Measurements from ENCODE around the gene CHL1. TPM values are rescaled to one million over a fixed set of nuclear protein-coding genes. Genes with fewer than 3 reads are reported as not detected.

Gene CHL1
- total RNA-seq, 1 experiment from 2014 or later, result not detected

DNA sequence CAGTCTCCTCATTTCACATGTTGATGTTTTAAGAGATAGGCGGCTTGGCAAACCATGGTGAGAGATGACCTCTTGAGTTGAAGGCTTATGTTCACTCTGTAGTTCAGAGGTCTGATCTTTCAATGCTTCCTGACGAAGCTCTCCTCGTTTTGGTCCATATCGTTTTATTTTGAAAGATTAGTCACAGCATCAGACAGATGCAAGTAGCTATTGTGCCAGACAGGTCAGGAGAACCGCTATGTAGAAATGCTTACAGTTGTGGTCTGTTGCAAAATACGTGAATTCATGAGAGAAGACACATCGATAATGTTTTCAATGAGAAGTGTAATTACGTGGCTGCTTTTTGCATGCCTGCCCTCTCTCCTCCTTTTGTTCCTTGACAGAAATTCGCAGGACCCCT lies 47.5 kb downstream of the CHL1 start:
- Histone ChIP-seq H2AFZ (no peak overlapping the region), H3K4me1 (replicated peaks; ENCODE audit: insufficient read depth) (no peaks in the 10 kb centered on the region), H3K9me3 (ENCODE audit: insufficient read depth, low read depth) (no peaks in the 10 kb centered on the region), H3K4me2 (no peak overlapping the region), H3K9me2 (ENCODE audit: insufficient read depth) (no peaks in the 10 kb centered on the region), H3K4me3 (no peak overlapping the region), H3F3A (ENCODE audit: insufficient read depth, low read depth) (no peaks in the 10 kb centered on the region), H4K20me1 (ENCODE audit: insufficient read depth) (no peaks in the 10 kb centered on the region), H3K36me3 (ENCODE audit: low read depth) (no peaks in the 10 kb centered on the region), H3K27me3 (ENCODE audit: insufficient read depth, low read depth) (no peaks in the 10 kb centered on the region), H3K27ac (no peak overlapping the region), H3K79me2 (ENCODE audit: low read depth) (no peaks in the 10 kb centered on the region)
- ChIA-PET POLR2A (ENCODE audit: unreplicated experiment) (no interaction called here), CTCF (interaction anchor here (0.6 kb wide), 1 partner anchor 62 kb away, joined by 3 read pairs; no protein-coding TSS in a partner anchor)
- no TSS peak for BruUV-seq (replicated peaks)
- intact Hi-C loops (cut with micrococcal nuclease; ENCODE audit: unreplicated experiment), result no loop called here
- TF ChIP-seq EZH2 (IDR thresholded peaks at IDR 0.05; ENCODE audit: low read depth), result no peak
- TF ChIP-seq, protein P1, sequence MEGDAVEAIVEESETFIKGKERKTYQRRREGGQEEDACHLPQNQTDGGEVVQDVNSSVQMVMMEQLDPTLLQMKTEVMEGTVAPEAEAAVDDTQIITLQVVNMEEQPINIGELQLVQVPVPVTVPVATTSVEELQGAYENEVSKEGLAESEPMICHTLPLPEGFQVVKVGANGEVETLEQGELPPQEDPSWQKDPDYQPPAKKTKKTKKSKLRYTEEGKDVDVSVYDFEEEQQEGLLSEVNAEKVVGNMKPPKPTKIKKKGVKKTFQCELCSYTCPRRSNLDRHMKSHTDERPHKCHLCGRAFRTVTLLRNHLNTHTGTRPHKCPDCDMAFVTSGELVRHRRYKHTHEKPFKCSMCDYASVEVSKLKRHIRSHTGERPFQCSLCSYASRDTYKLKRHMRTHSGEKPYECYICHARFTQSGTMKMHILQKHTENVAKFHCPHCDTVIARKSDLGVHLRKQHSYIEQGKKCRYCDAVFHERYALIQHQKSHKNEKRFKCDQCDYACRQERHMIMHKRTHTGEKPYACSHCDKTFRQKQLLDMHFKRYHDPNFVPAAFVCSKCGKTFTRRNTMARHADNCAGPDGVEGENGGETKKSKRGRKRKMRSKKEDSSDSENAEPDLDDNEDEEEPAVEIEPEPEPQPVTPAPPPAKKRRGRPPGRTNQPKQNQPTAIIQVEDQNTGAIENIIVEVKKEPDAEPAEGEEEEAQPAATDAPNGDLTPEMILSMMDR (conservative IDR thresholded peaks at IDR 0.05), result no peak
- DNase-seq, result no peak

GRCh38 chr3:247916-248315 lies 51.4 kb downstream of the CHL1 start:
- Histone ChIP-seq H3K4me2 (no peak overlapping the region), H2AFZ (no peak overlapping the region), H4K20me1 (ENCODE audit: insufficient read depth) (no peaks in the 10 kb centered on the region), H3K9me3 (ENCODE audit: insufficient read depth, low read depth) (no peaks in the 10 kb centered on the region), H3K79me2 (ENCODE audit: low read depth) (no peaks in the 10 kb centered on the region), H3K36me3 (ENCODE audit: low read depth) (no peaks in the 10 kb centered on the region), H3K27me3 (ENCODE audit: insufficient read depth, low read depth) (no peaks in the 10 kb centered on the region), H3F3A (ENCODE audit: insufficient read depth, low read depth) (no peaks in the 10 kb centered on the region), H3K4me3 (no peak overlapping the region), H3K9me2 (ENCODE audit: insufficient read depth) (no peaks in the 10 kb centered on the region), H3K4me1 (replicated peaks; ENCODE audit: insufficient read depth) (no peaks in the 10 kb centered on the region), H3K27ac (no peak overlapping the region)
- intact Hi-C loops (cut with micrococcal nuclease; ENCODE audit: unreplicated experiment), result no loop called here
- CTCF ChIA-PET, result no interaction called here
- POLR2A ChIA-PET (ENCODE audit: unreplicated experiment), result no interaction called here
- DNase-seq, result no peak
- BruUV-seq (replicated peaks), result no TSS peak
- no peak for TF ChIP-seq EZH2 (IDR thresholded peaks at IDR 0.05; ENCODE audit: low read depth)
- TF ChIP-seq, protein P1 (conservative IDR thresholded peaks at IDR 0.05), result no peak

GRCh38 chr3:248864-249520 lies 52.4 kb downstream of the CHL1 start:
- Histone ChIP-seq H3K9me3 (ENCODE audit: insufficient read depth, low read depth) (no peaks in the 10 kb centered on the region), H3K4me3 (no peak overlapping the region), H2AFZ (no peak overlapping the region), H3K4me1 (replicated peaks; ENCODE audit: insufficient read depth) (no peaks in the 10 kb centered on the region), H3K27me3 (ENCODE audit: insufficient read depth, low read depth) (no peaks in the 10 kb centered on the region), H3F3A (ENCODE audit: insufficient read depth, low read depth) (no peaks in the 10 kb centered on the region), H3K9me2 (ENCODE audit: insufficient read depth) (no peaks in the 10 kb centered on the region), H3K36me3 (ENCODE audit: low read depth) (no peaks in the 10 kb centered on the region), H3K4me2 (no peak overlapping the region), H3K79me2 (ENCODE audit: low read depth) (no peaks in the 10 kb centered on the region), H4K20me1 (ENCODE audit: insufficient read depth) (no peaks in the 10 kb centered on the region), H3K27ac (no peak overlapping the region)
- BruUV-seq (replicated peaks), result no TSS peak
- CTCF ChIA-PET, result no interaction called here
- TF ChIP-seq EZH2 (IDR thresholded peaks at IDR 0.05; ENCODE audit: low read depth), result no peak
- TF ChIP-seq, protein P1 (conservative IDR thresholded peaks at IDR 0.05), result no peak
- no peak for DNase-seq
- intact Hi-C loops (cut with micrococcal nuclease; ENCODE audit: unreplicated experiment), result no loop called here
- POLR2A ChIA-PET (ENCODE audit: unreplicated experiment), result no interaction called here
